WTC11 (cell line): ENCODE results near the gene TOM1L2. TPM values are rescaled to one million over a fixed set of nuclear protein-coding genes. Genes with fewer than 3 reads are reported as not detected.

Experiments
- ATAC-seq: fragments of 200-7000 bp; cut with Tn5 transposase; 2 replicates; pipeline ENCODE4 v1.10.0; 2021; ENCODE audit warnings: mild to moderate bottlenecking, moderate library complexity
- CTCF ChIA-PET: fragments of 300-600 bp; sonication (Branson Sonifier 250); formaldehyde crosslinking; loops from one replicate; lab custom pipeline; 2021; ENCODE audit warnings: antibody characterized with exemption; lab: Charles Lee
- POLR2A ChIA-PET: fragments of 350-600 bp; sonication (Branson Sonifier 250); formaldehyde crosslinking; loops from one replicate; lab custom pipeline; 2021; ENCODE audit warnings: antibody characterized with exemption; lab: Charles Lee
- DNase-seq: peaks from one replicate; pipeline ENCODE4 v3.0.0; 2021; ENCODE audit warnings: low spot score
- H3K27ac Mint-ChIP-seq: 2 replicates; pipeline ENCODE4 v1.8.0; 2021; ENCODE audit warnings: mixed read lengths
- H3K27me3 Mint-ChIP-seq: 2 replicates; pipeline ENCODE4 v1.8.0; 2021; ENCODE audit warnings: low read depth, mild to moderate bottlenecking, moderate library complexity, mixed read lengths
- H3K36me3 Mint-ChIP-seq: 2 replicates; pipeline ENCODE4 v1.8.0; 2021; ENCODE audit warnings: mixed read lengths
- H3K4me1 Mint-ChIP-seq: 2 replicates; pipeline ENCODE4 v1.8.0; 2022; ENCODE audit warnings: mixed read lengths
- H3K4me3 Mint-ChIP-seq: 2 replicates; pipeline ENCODE4 v1.8.0; 2021; ENCODE audit warnings: mild to moderate bottlenecking, moderate library complexity, mixed read lengths
- H3K9me3 Mint-ChIP-seq: 2 replicates; pipeline ENCODE4 v1.8.0; 2021; ENCODE audit warnings: mixed read lengths
- AFF4 ChIP-seq: sonication (generic); formaldehyde crosslinking; IDR thresholded peaks from 2 replicates; pipeline ENCODE4 v1.8.1; 2023; ENCODE audit warnings: mild to moderate bottlenecking, missing genetic modification reagents, borderline replicate concordance
- AR ChIP-seq: fragments of 250-450 bp; sonication (Bioruptor Pico); IDR thresholded peaks from 2 replicates; pipeline ENCODE4 v1.9.0; 2021; ENCODE audit warnings: mild to moderate bottlenecking
- ATF6 ChIP-seq: sonication (generic); formaldehyde crosslinking; IDR thresholded peaks from 2 replicates; pipeline ENCODE4 v1.8.1; 2023; ENCODE audit warnings: mild to moderate bottlenecking, missing genetic modification reagents
- E2F1 ChIP-seq: sonication (generic); formaldehyde crosslinking; IDR thresholded peaks from 2 replicates; pipeline ENCODE4 v1.8.0; 2022; ENCODE audit warnings: mild to moderate bottlenecking, missing genetic modification reagents
- FOXJ3 ChIP-seq: sonication (generic); formaldehyde crosslinking; IDR thresholded peaks from 2 replicates; pipeline ENCODE4 v1.9.0; 2021; ENCODE audit warnings: missing genetic modification reagents, mild to moderate bottlenecking, borderline replicate concordance
- GRHL2 ChIP-seq: fragments of 250-450 bp; sonication (Bioruptor Pico); IDR thresholded peaks from 2 replicates; pipeline ENCODE4 v1.8.0; 2022; ENCODE audit warnings: mild to moderate bottlenecking, moderate library complexity; ENCODE audit not compliant: insufficient replicate concordance, severe bottlenecking
- IRF2 ChIP-seq: sonication (generic); formaldehyde crosslinking; IDR thresholded peaks from 2 replicates; pipeline ENCODE4 v1.8.0; 2022; ENCODE audit warnings: low read depth, missing genetic modification reagents, borderline replicate concordance
- MYBL2 ChIP-seq: sonication (generic); formaldehyde crosslinking; IDR thresholded peaks from 2 replicates; pipeline ENCODE4 v1.8.1; 2023; ENCODE audit warnings: mild to moderate bottlenecking, moderate library complexity, missing genetic modification reagents
- RELA ChIP-seq: sonication (generic); formaldehyde crosslinking; IDR thresholded peaks from 2 replicates; pipeline ENCODE4 v1.8.1; 2022; ENCODE audit warnings: missing genetic modification reagents, mild to moderate bottlenecking, borderline replicate concordance
- SP1 ChIP-seq: sonication (generic); formaldehyde crosslinking; conservative IDR thresholded peaks from 2 replicates; pipeline ENCODE4 v1.8.1; 2022; ENCODE audit warnings: missing genetic modification reagents
- ZMAT4 ChIP-seq: fragments of 250-450 bp; sonication (Bioruptor Pico); IDR thresholded peaks from 2 replicates; pipeline ENCODE4 v1.9.0; 2021; ENCODE audit warnings: mild to moderate bottlenecking
- ZNF121 ChIP-seq: sonication (generic); formaldehyde crosslinking; IDR thresholded peaks from 2 replicates; pipeline ENCODE4 v1.8.0; 2023; ENCODE audit warnings: missing genetic modification reagents
- ZNF232 ChIP-seq: sonication (generic); formaldehyde crosslinking; IDR thresholded peaks from 2 replicates; pipeline ENCODE4 v1.8.0; 2022; ENCODE audit warnings: mild to moderate bottlenecking, missing genetic modification reagents
- ZNF281 ChIP-seq: sonication (generic); formaldehyde crosslinking; IDR thresholded peaks from 2 replicates; pipeline ENCODE4 v1.8.0; 2023; ENCODE audit warnings: mild to moderate bottlenecking, missing genetic modification reagents
- total RNA-seq: library from RNA; stranded (reverse); gene quantifications from 3 replicates; pipeline ENCODE4 v1.2.3, GENCODE V29; 2021

Gene TOM1L2
- total RNA-seq, 1 experiment from 2014 or later: 6.4 TPM

- TF ChIP-seq ZNF281 (CRISPR knock-in tag) (no peak), IRF2 (CRISPR knock-in tag) (no peak), ATF6 (CRISPR knock-in tag) (no peak), SP1 (CRISPR knock-in tag) (no peak)
These were observed 47.6 kb upstream of the TOM1L2 start (continued) for GRCh38 chr17:18019838-18020154.

GRCh38 chr17:18018411-18018921 lies 46.3 kb upstream of the TOM1L2 start:
- peak overlapping the region; percentile 69; the same call in 1 of the 2 replicates for H3K27ac Mint-ChIP-seq
- no peak for TF ChIP-seq ZNF121 (CRISPR knock-in tag)
- TF ChIP-seq FOXJ3: no peak
- TF ChIP-seq MYBL2: no peak
- no peak for TF ChIP-seq AFF4 (CRISPR knock-in tag)
- TF ChIP-seq SP1 (CRISPR knock-in tag): no peak
- no peak for TF ChIP-seq RELA (CRISPR knock-in tag)
- TF ChIP-seq AR: no peak
- TF ChIP-seq GRHL2: no peak
- TF ChIP-seq E2F1: no peak
- TF ChIP-seq ZNF232: no peak
- TF ChIP-seq ZMAT4 (CRISPR knock-in tag): no peak
- no peak for ATAC-seq
- no peaks in the 10 kb centered on the region for H3K27me3 Mint-ChIP-seq
- H3K4me1 Mint-ChIP-seq: peaks cover 4% of the 10 kb centered on the region; the same call in 1 of the 2 replicates
- ChIA-PET POLR2A (no interaction called here), CTCF (interaction anchor here (0.9 to 1.5 kb wide), 2 partner anchors 13 to 159 kb away, joined by 3 to 4 read pairs; no protein-coding TSS in a partner anchor)
- H3K9me3 Mint-ChIP-seq: no peaks in the 10 kb centered on the region
- no peak overlapping the region for H3K4me3 Mint-ChIP-seq
- no peak for DNase-seq
- no peaks in the 10 kb centered on the region for H3K36me3 Mint-ChIP-seq
